Measurements from ENCODE around the gene KAT6B.

- TF ChIP-seq CTCF (IDR thresholded peaks at IDR 0.05) = peak in 4 of 6 experiments; percentile 22 to 48 (median 38)
- TF ChIP-seq POLR2A (IDR thresholded peaks at IDR 0.05) = peak; percentile 39 to 81
Measured at GRCh38 chr10:74826142-74827044, at the start of gene KAT6B.
